K562 (cell line): ENCODE data around the gene PIP4K2A. TPM values are rescaled to one million over a fixed set of nuclear protein-coding genes. Genes with fewer than 3 reads are reported as not detected.

ENCODE experiments used
- ATF6 ChIP-seq: sonication (generic); formaldehyde crosslinking; IDR thresholded peaks from 2 replicates; pipeline ENCODE4 v1.4.0; 2020; ENCODE audit warnings: mild to moderate bottlenecking, missing genetic modification reagents
- BRCA1 ChIP-seq, 2 experiments: fragments of 450-650 bp in 1 of 2; sonication (generic) in 1 of 2; formaldehyde crosslinking in 1 of 2; IDR thresholded peaks; 2 replicates each; pipeline versions ENCODE4 v1.5.0 to v1.6.1; 2017 to 2020; ENCODE audit warnings: mild to moderate bottlenecking in 1 of 2, missing genetic modification reagents in 1 of 2
- CBX3 ChIP-seq, 2 experiments: IDR thresholded peaks; 1 replicate in 1 of 2; 2 replicates in 1 of 2; pipeline ENCODE4 v1.6.1; 2012; ENCODE audit warnings: inconsistent platforms in 2 of 2, low read length in 2 of 2, borderline replicate concordance in 1 of 2, control low read depth in 1 of 2
- CREB1 ChIP-seq, 2 experiments: sonication (generic) in 1 of 2; formaldehyde crosslinking in 1 of 2; IDR thresholded peaks; 2 replicates each; pipeline versions ENCODE4 v1.6.1 to v1.8.0; 2012 to 2022; ENCODE audit warnings: inconsistent platforms in 1 of 2, mild to moderate bottlenecking in 1 of 2, missing genetic modification reagents in 1 of 2, moderate library complexity in 1 of 2
- ELF4 ChIP-seq: fragments of 450-650 bp; formaldehyde crosslinking; IDR thresholded peaks from 2 replicates; pipeline ENCODE4 v1.4.0; 2022; ENCODE audit warnings: missing genetic modification characterization
- ETS1 ChIP-seq: conservative IDR thresholded peaks from 2 replicates; pipeline ENCODE4 v1.6.1; 2011; ENCODE audit warnings: low read depth, mild to moderate bottlenecking, low read length; ENCODE audit not compliant: control insufficient read depth
- IFI16 ChIP-seq: fragments of 250-450 bp; sonication (Bioruptor Pico); IDR thresholded peaks from 2 replicates; pipeline ENCODE4 v2.1.2; 2022; ENCODE audit warnings: mild to moderate bottlenecking, inconsistent platforms
- MTA2 ChIP-seq: fragments of 450-650 bp; IDR thresholded peaks from 2 replicates; pipeline ENCODE4 v1.6.1; 2016; ENCODE audit warnings: low read depth
- NCOR1 ChIP-seq: fragments of 450-650 bp; IDR thresholded peaks from 2 replicates; pipeline ENCODE4 v1.6.1; 2016; ENCODE audit warnings: mild to moderate bottlenecking, moderate library complexity
- PRMT5 ChIP-seq: sonication (generic); formaldehyde crosslinking; IDR thresholded peaks from 2 replicates; pipeline ENCODE4 v1.5.0; 2020; ENCODE audit warnings: missing genetic modification reagents
- RBM14 ChIP-seq: fragments of 200-400 bp; formaldehyde crosslinking; IDR thresholded peaks from 2 replicates; pipeline ENCODE4 v1.6.1; 2018; ENCODE audit warnings: low read depth, mild to moderate bottlenecking, low read length, moderate library complexity, borderline replicate concordance; ENCODE audit not compliant: insufficient read depth
- SOX6 ChIP-seq: fragments of 450-650 bp; IDR thresholded peaks from 2 replicates; pipeline ENCODE4 v1.6.1; 2014; ENCODE audit warnings: mild to moderate bottlenecking
- TAL1 ChIP-seq: fragments of 450-650 bp; IDR thresholded peaks from 2 replicates; pipeline ENCODE4 v1.6.1; 2016; ENCODE audit warnings: mild to moderate bottlenecking
- TBP ChIP-seq: optimal IDR thresholded peaks from 2 replicates; pipeline ENCODE3; 2011; ENCODE audit warnings: low read depth, low read length, improper control_type of control experiment
- TFE3 ChIP-seq: fragments of 450-650 bp; formaldehyde crosslinking; IDR thresholded peaks from 2 replicates; pipeline ENCODE4 v1.4.0; 2020; ENCODE audit warnings: mild to moderate bottlenecking, mixed read lengths
- ZNF354B ChIP-seq: fragments of 250-450 bp; sonication (Bioruptor Pico); IDR thresholded peaks from 2 replicates; pipeline ENCODE4 v1.4.0; 2020
- ZNF668 ChIP-seq: fragments of 250-450 bp; sonication (Bioruptor Pico); IDR thresholded peaks from 2 replicates; pipeline ENCODE4 v1.8.0; 2022; ENCODE audit warnings: mild to moderate bottlenecking, inconsistent platforms
- ZNF780A ChIP-seq: fragments of 250-450 bp; sonication (Bioruptor Pico); IDR thresholded peaks from 2 replicates; pipeline ENCODE4 v1.5.0; 2021; ENCODE audit warnings: mild to moderate bottlenecking
- polyA plus RNA-seq, 8 experiments: library from polyadenylated mRNA; depleted of rRNA in 4 of 8; stranded (reverse) in 5 of 8; unstranded in 3 of 8; fragments of >200 nt; fragmentation: Nextera tagmentation in 2 of 8; fragmentation: Illumina TruSeq in 1 of 8; extraction: Ambion mirVana in 2 of 8; extraction: Trizol in 1 of 8; gene quantifications; 2 replicates each; pipeline versions ENCODE4 v1.2.1 to v1.2.3, GENCODE V29; 2011 to 2014; ENCODE audit warnings: inconsistent platforms in 1 of 8, missing spikeins in 1 of 8
- total RNA-seq, 7 experiments: library from RNA; depleted of rRNA in 6 of 7; stranded (reverse); fragments of >200 nt in 6 of 7; fragmentation: Illumina TruSeq in 2 of 7; extraction: Trizol in 2 of 7; gene quantifications; 2 replicates each; pipeline versions ENCODE4 v1.2.1 to v1.2.3, GENCODE V29; 2011 to 2021; ENCODE audit warnings: low replicate concordance in 1 of 7

The PIP4K2A gene
- total and polyA plus RNA-seq, 9 of the 15 experiments (the other 6 are each of a cell fraction or from before 2014, with no cell fraction given): 35.6 to 117 (median 71.9) TPM

GRCh38 chr10:22733992-22734391, 19.6 kb upstream of the PIP4K2A start (continued):
- TF ChIP-seq ATF6 (CRISPR knock-in tag): no peak
- TF ChIP-seq BRCA1 (IDR thresholded peaks at IDR 0.05): no peak
- no peak for TF ChIP-seq BRCA1 (CRISPR knock-in tag; IDR thresholded peaks at IDR 0.05)
- TF ChIP-seq ELF4 (CRISPR knock-in tag): no peak
- no peak for TF ChIP-seq RBM14
- TF ChIP-seq MTA2: no peak
- no peak for TF ChIP-seq ZNF354B (CRISPR knock-in tag)
- no peak for TF ChIP-seq CBX3 (IDR thresholded peaks at IDR 0.05; ENCODE audit: borderline replicate concordance in 1 of 2, low read length in 2 of 2)
- no peak for TF ChIP-seq IFI16 (CRISPR knock-in tag)
- TF ChIP-seq ZNF780A (CRISPR knock-in tag): no peak
- TF ChIP-seq ETS1: no peak
- peak; percentile 57 for TF ChIP-seq TAL1
- peak; percentile 15; the same call in 1 of the 2 replicates for TF ChIP-seq SOX6
- peak; percentile 20; the same call in 1 of the 2 replicates for TF ChIP-seq CREB1 (IDR thresholded peaks at IDR 0.05)
- TF ChIP-seq CREB1 (CRISPR knock-in tag; IDR thresholded peaks at IDR 0.05): no peak
- no peak for TF ChIP-seq TFE3
- peak; percentile 64 for TF ChIP-seq NCOR1
- no peak for TF ChIP-seq ZNF668 (CRISPR knock-in tag)
- no peak for TF ChIP-seq PRMT5
- no peak for TF ChIP-seq TBP
